PFSK-1 (cell line): Measurements from ENCODE around the gene PTPN11.

Experiments
- POLR2AphosphoS5 ChIP-seq: IDR thresholded peaks from 2 replicates; pipeline ENCODE4 v1.6.1; 2012; ENCODE audit warnings: low read depth, mild to moderate bottlenecking, control low read depth, low read length, moderate library complexity
- REST ChIP-seq, 2 experiments: IDR thresholded peaks; 2 replicates each; pipeline versions ENCODE4 v1.6.1 to v1.8.0; 2011 to 2012; ENCODE audit warnings: low read depth in 2 of 2, low read length in 2 of 2, control low read depth in 1 of 2, inconsistent platforms in 1 of 2, mild to moderate bottlenecking in 1 of 2, moderate library complexity in 1 of 2; ENCODE audit not compliant: insufficient read depth in 1 of 2
- SIN3A ChIP-seq: IDR thresholded peaks from 2 replicates; pipeline ENCODE4 v1.6.1; 2012; ENCODE audit warnings: mild to moderate bottlenecking, low read length, moderate library complexity, borderline replicate concordance; ENCODE audit not compliant: insufficient read depth
- TAF1 ChIP-seq: IDR thresholded peaks from 2 replicates; pipeline ENCODE4 v1.6.1; 2012; ENCODE audit warnings: low read length, control low read depth, borderline replicate concordance; ENCODE audit not compliant: insufficient read depth

DNA sequence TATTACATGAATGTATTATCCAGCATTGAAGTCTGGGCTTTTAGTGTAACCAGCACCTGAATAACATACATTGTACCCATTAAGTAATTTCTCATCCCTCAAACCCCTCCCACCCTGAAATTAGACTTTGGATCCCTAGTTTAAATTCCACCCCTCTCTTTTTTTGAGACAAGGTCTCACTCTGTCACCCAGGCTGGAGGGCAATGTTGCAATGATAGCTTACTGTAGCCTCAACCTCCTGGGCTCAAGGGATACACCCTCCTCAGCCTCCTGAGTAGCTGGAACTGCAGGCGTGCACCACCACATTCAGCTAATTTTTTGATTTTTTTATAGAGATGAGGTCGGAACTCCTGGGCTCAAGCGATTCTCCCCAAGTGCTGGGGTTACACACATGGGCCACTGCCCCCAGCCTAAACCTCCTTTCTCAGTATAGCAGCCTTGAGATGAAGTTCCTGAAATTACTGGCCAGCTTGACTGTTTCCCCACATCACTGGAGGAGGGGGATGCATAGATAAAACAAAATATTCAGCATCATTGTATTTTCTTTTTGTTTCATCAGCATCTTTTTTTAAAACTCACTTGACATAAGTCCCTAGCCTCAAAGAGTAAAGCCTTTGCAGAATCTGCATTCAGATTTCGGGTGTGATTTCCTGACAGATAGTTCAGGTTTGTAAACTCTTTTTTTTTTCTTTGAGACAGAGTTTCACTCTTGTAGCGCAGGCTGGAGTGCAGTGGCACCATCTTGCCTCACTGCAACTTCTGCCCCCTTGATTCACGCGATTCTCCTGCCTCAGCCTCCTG, 7.0 kb downstream of the PTPN11 start:
- TF ChIP-seq REST (IDR thresholded peaks at IDR 0.05; ENCODE audit: insufficient read depth in 1 of 2, low read depth in 2 of 2, low read length in 2 of 2) (no peak), POLR2AphosphoS5 (no peak), TAF1 (no peak), SIN3A (no peak)
